ENCODE data around the gene FKBP2. TPM values are rescaled to one million over a fixed set of nuclear protein-coding genes. Genes with fewer than 3 reads are reported as not detected.

Gene FKBP2
- total RNA-seq, 4 donors from 2014 or later, result 45.5 to 78.3 (median 58.4) TPM

GRCh38 chr11:64252003-64252872, 11.3 kb downstream of the FKBP2 start:
- peaks cover 0 to 31% of the 10 kb centered on the region in 2 donors for H3K36me3 ChIP-seq
- no peaks in the 10 kb centered on the region for H3K9me3 ChIP-seq
- ATAC-seq, result no peak
- TF ChIP-seq CTCF (IDR thresholded peaks at IDR 0.05), result peak in 3 of 4 experiments; percentile 17 to 44 (median 17)
- TF ChIP-seq POLR2AphosphoS5 (IDR thresholded peaks at IDR 0.05), result no peak
- TF ChIP-seq POLR2A (IDR thresholded peaks at IDR 0.05), result no peak
- H3K4me1 ChIP-seq, result peaks cover 0 to 49% (median 30%) of the 10 kb centered on the region in 3 donors
- no peaks in the 10 kb centered on the region for H3K27me3 ChIP-seq
- H3K4me3 ChIP-seq, result peak overlapping the region; percentile 80 to 93
- WGBS, 2 donors (ENCODE audit: low coverage in 1 of 2), result 0% methylated on average over 6 to 10 of the region's 23 CpGs
- peak overlapping the region in 3 of 4 donors; percentile 83 to 86 (median 84) for H3K27ac ChIP-seq

- TF ChIP-seq CTCF (IDR thresholded peaks at IDR 0.05) (no peak), EP300 (IDR thresholded peaks at IDR 0.05) (no peak)
- Histone ChIP-seq H3K4me3 (peak overlapping the region in 1 of 2 donors; percentile 93), H3K36me3 (peaks cover 0 to 39% of the 10 kb centered on the region in 2 donors), H3K9me3 (no peaks in the 10 kb centered on the region), H3K27ac (peak overlapping the region in 3 of 4 donors; percentile 57 to 86 (median 83)), H3K4me1 (peaks cover 0 to 41% (median 25%) of the 10 kb centered on the region in 3 donors), H3K27me3 (no peaks in the 10 kb centered on the region)
- WGBS, 2 donors (ENCODE audit: low coverage in 1 of 2), result 62% methylated on average over 3 of the region's 8 CpGs; no CpG with 5 or more reads in 1 of the 2 donors
- ATAC-seq, result no peak
These were observed 12.1 kb downstream of the FKBP2 start for GRCh38 chr11:64253043-64253442.

- no peak overlapping the region for H3K27ac ChIP-seq
- H3K27me3 ChIP-seq, result no peaks in the 10 kb centered on the region
- WGBS, 2 donors (ENCODE audit: low coverage in 1 of 2), result no CpG with 5 or more reads among the region's 5 CpGs
- no peaks in the 10 kb centered on the region for H3K9me3 ChIP-seq
- no peak overlapping the region for H3K4me3 ChIP-seq
- H3K36me3 ChIP-seq, result peaks cover 0 to 44% of the 10 kb centered on the region in 2 donors
- TF ChIP-seq EP300 (IDR thresholded peaks at IDR 0.05) (no peak), POLR2AphosphoS5 (IDR thresholded peaks at IDR 0.05) (no peak), POLR2A (IDR thresholded peaks at IDR 0.05) (no peak), CTCF (IDR thresholded peaks at IDR 0.05) (no peak)
- no peak for ATAC-seq
- H3K4me1 ChIP-seq, result peaks cover 0 to 41% (median 25%) of the 10 kb centered on the region in 3 donors
These were observed 12.6 kb downstream of the FKBP2 start for GRCh38 chr11:64253481-64253880.

GRCh38 chr11:64254326-64254725, 13.4 kb downstream of the FKBP2 start:
- Histone ChIP-seq H3K4me1 (peaks cover 0 to 41% (median 25%) of the 10 kb centered on the region in 3 donors), H3K9me3 (no peaks in the 10 kb centered on the region), H3K27ac (no peak overlapping the region), H3K4me3 (no peak overlapping the region), H3K36me3 (peaks cover 0 to 52% of the 10 kb centered on the region in 2 donors), H3K27me3 (no peaks in the 10 kb centered on the region)
- no peak for ATAC-seq
- 80% methylated on average over 1 of the region's 7 CpGs; no CpG with 5 or more reads in 1 of the 2 donors for WGBS, 2 donors (ENCODE audit: low coverage in 1 of 2)
- no peak for TF ChIP-seq EP300 (IDR thresholded peaks at IDR 0.05)

- Histone ChIP-seq H3K9me3 (no peaks in the 10 kb centered on the region), H3K27ac (no peak overlapping the region), H3K36me3 (peaks cover 0 to 63% of the 10 kb centered on the region in 2 donors), H3K27me3 (no peaks in the 10 kb centered on the region), H3K4me3 (no peak overlapping the region), H3K4me1 (peaks cover 0 to 38% (median 24%) of the 10 kb centered on the region in 3 donors)
- WGBS, 2 donors (ENCODE audit: low coverage in 1 of 2), result 80% methylated on average over 14 of the region's 35 CpGs; no CpG with 5 or more reads in 1 of the 2 donors
- no peak for ATAC-seq
- TF ChIP-seq CTCF (IDR thresholded peaks at IDR 0.05), result no peak
- no peak for TF ChIP-seq POLR2AphosphoS5 (IDR thresholded peaks at IDR 0.05)
- TF ChIP-seq EP300 (IDR thresholded peaks at IDR 0.05), result no peak
- TF ChIP-seq POLR2A (IDR thresholded peaks at IDR 0.05), result no peak
These were observed 14.5 kb downstream of the FKBP2 start for GRCh38 chr11:64255135-64256128.
